IPS-NIHi7 (cell line): ENCODE results near the gene TMEM150B.
A peak's percentile ranks its signal among the peaks of the same experiment; 100 is the strongest.

Source experiments
- DNase-seq: peaks from one replicate; pipeline ENCODE4 v3.0.0; 2012; ENCODE audit warnings: mixed read lengths; ENCODE audit errors: extremely low spot score

The TMEM150B gene

GRCh38 chr19:55306712-55307111 is 18.4 kb downstream of the TMEM150B start:
- DNase-seq = no peak

- DNase-seq = no peak
These were observed 19.1 kb downstream of the TMEM150B start for GRCh38 chr19:55305983-55306562.

GRCh38 chr19:55305491-55305890 is 19.6 kb downstream of the TMEM150B start:
- DNase-seq = peak; percentile 80

GRCh38 chr19:55304980-55305379 is 20.2 kb downstream of the TMEM150B start:
- peak; percentile 73 for DNase-seq

- DNase-seq = peak; percentile 76
These were observed 20.7 kb downstream of the TMEM150B start for GRCh38 chr19:55304279-55304978.

- DNase-seq = no peak
These were observed 21.7 kb downstream of the TMEM150B start for GRCh38 chr19:55303477-55303876.

GRCh38 chr19:55302318-55302703 is 22.8 kb downstream of the TMEM150B start:
- no peak for DNase-seq

- peak; percentile 98 for DNase-seq
These were observed 23.5 kb downstream of the TMEM150B start for GRCh38 chr19:55301459-55302317.

GRCh38 chr19:55300886-55301458 is 24.2 kb downstream of the TMEM150B start:
- no peak for DNase-seq

- DNase-seq = no peak
These were observed 25.1 kb downstream of the TMEM150B start for GRCh38 chr19:55299991-55300390.

- no peak for DNase-seq
These were observed 27.9 kb downstream of the TMEM150B start for GRCh38 chr19:55297267-55297666.

- DNase-seq = no peak
These were observed 35.9 kb downstream of the TMEM150B start for GRCh38 chr19:55289117-55289796.

- DNase-seq = no peak
These were observed 37.6 kb downstream of the TMEM150B start for GRCh38 chr19:55287361-55288079.

- no peak for DNase-seq
These were observed 39.8 kb downstream of the TMEM150B start for GRCh38 chr19:55285229-55285890.

- DNase-seq = no peak
These were observed 40.6 kb downstream of the TMEM150B start for GRCh38 chr19:55284405-55285058.

GRCh38 chr19:55283548-55284377 is 41.4 kb downstream of the TMEM150B start, which contains the start of gene BRSK1:
TSS of gene BRSK1 (plus strand) at chr19:55283997. CDS start at chr19:55284443, 446 bp downstream.
- peak; percentile 76 for DNase-seq

- peak; percentile 94 for DNase-seq
These were observed 45.1 kb downstream of the TMEM150B start, which contains the start of gene HSPBP1 for GRCh38 chr19:55279770-55280643. TSS of gene HSPBP1 (minus strand) at chr19:55280110. CDS start at chr19:55279608, 502 bp downstream.

- no peak for DNase-seq
These were observed 45.8 kb downstream of the TMEM150B start for GRCh38 chr19:55279340-55279739.
